ENCODE data around the gene CD70.
"Not testable (repeated sequence)": the region's sequence is repeated elsewhere in the genome, so short reads cannot be mapped to it uniquely, and the experiment has no call there.

Gene CD70

DNA sequence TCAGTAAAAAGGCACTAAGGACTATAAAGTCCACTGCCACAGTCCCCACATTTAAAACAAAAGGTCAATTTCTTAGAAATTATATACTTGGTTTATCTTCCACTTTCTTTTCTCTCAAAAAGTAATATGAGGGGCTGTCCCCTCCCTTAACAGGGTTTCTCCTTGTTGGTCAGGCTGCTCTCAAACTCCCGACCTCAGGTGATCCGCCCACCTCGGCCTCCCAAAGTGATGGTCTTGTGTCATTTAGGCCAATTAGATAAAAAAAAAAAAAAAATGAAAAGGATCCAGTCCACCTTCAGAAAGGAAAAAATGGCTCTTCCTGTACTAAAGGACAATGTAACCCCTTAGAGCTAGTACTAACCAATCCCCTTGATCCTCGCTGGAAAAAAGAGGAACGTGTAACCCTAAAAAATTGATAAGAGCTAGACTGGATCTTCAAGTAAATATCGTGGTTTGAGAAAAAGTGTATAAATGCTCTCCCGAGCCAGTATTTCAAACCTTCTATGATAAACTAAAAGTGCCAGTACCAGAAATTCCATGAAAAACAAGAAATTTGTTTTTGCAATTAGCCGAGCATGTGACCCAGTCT lies 9.0 kb upstream of the CD70 start:
- TF ChIP-seq ZFP3 (CRISPR knock-in tag; IDR thresholded peaks at IDR 0.05): no peak
- TF ChIP-seq CSDC2 (CRISPR knock-in tag; IDR thresholded peaks at IDR 0.05): no peak
- no peak for TF ChIP-seq ZNF565 (CRISPR knock-in tag; conservative IDR thresholded peaks at IDR 0.05; ENCODE audit: low read depth)
- TF ChIP-seq BACH2 (CRISPR knock-in tag; IDR thresholded peaks at IDR 0.05; ENCODE audit: borderline replicate concordance): no peak
- no peak for TF ChIP-seq ESRRG (CRISPR knock-in tag; IDR thresholded peaks at IDR 0.05)
- TF ChIP-seq TSHZ2 (CRISPR knock-in tag; IDR thresholded peaks at IDR 0.05): no peak
- no peak for TF ChIP-seq ISL1 (CRISPR knock-in tag; IDR thresholded peaks at IDR 0.05)
- no peak for ATAC-seq

DNA sequence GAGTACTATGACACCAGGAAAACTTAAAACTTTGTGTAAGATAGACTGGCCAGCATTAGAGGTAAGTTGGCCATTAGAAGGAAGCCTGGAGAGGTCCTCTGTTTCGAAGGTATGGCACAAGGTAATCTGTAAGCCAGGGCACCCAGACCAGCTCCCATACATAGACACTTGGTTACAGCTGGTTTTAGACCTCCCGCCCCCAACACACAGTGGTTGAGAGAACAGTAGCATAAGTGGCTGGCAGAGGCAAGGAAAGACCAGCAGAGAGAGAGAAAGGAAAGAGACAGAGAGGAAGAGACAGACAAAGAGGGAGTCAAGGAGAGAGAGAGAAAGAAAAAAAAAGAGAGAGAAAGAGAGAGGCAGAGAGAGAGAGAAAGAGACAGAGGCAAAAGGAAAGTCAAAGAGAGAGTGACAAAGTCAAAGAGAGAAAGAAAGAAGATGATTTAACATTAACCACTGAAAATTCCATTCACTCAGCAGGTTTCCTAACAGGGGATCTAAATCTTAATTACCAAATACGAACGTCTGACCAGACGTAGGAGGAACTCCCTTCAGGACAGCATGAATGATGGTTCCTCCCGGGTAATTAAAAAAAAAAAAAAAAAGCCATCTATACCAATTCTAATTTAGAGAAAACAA lies 7.4 kb upstream of the CD70 start:
- not testable (repeated sequence) for ATAC-seq

DNA sequence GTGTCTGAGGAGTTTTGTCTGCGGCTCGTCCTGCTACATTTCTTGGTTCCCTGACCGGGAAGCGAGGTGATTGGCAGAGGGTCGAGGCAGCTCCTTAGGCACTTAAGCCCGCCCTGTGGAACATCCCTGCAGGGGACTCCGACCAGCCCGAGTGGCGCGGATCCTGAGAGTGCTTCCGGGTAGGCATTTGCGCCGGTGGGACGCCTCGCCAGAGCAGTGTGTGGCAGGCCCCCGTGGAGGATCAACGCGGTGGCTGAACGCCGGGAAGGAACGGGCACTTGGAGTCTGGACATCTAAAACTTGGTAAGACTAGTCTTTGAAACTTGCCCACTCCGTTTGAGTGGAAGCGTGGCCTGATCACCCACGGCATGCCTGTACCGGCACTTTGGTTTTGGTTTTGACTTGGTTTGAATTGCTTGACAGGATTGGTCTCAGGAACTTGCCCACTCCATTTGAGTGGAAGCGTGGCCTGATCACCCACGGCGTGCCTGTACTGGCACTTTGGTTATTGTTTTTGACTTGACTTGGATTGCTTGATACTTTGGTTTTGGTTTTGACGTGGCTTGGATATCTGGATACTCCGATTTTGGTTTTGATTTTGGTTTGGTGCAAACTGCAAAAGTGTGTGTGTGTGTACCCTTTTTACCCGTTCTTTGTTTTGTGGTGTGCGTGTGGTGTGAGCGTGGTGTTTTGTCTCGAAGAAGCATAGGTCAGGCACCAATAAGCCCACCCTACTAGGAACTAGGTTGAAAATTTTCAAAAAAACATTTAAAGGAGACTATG lies 6.7 kb upstream of the CD70 start:
- not testable (repeated sequence) for ATAC-seq

DNA sequence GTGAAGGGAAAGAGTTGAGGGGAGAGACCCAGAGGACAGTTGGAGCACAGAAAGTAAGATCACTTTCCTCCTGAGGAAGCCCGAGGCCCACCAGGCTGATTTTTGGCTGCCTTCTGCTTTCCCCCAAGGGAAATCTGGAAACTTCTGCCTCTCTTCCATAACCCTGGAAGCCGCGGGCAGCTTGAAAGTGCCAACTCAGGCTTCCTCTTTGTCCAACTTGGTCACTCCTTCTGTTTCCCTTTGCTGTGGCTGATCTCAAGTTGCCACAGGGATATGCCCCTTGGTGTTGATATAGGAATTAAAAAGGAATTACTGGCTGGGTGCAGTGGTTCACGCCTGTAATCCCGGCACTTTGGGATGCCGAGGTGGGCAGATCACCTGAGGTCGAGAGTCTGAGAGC lies 5.7 kb upstream of the CD70 start:
- TF ChIP-seq TSHZ2 (CRISPR knock-in tag; IDR thresholded peaks at IDR 0.05): no peak
- TF ChIP-seq GLIS3 (CRISPR knock-in tag; IDR thresholded peaks at IDR 0.05): no peak
- TF ChIP-seq CSDC2 (CRISPR knock-in tag; IDR thresholded peaks at IDR 0.05): no peak
- TF ChIP-seq OSR1 (CRISPR knock-in tag; IDR thresholded peaks at IDR 0.05): no peak
- TF ChIP-seq, protein P1, sequence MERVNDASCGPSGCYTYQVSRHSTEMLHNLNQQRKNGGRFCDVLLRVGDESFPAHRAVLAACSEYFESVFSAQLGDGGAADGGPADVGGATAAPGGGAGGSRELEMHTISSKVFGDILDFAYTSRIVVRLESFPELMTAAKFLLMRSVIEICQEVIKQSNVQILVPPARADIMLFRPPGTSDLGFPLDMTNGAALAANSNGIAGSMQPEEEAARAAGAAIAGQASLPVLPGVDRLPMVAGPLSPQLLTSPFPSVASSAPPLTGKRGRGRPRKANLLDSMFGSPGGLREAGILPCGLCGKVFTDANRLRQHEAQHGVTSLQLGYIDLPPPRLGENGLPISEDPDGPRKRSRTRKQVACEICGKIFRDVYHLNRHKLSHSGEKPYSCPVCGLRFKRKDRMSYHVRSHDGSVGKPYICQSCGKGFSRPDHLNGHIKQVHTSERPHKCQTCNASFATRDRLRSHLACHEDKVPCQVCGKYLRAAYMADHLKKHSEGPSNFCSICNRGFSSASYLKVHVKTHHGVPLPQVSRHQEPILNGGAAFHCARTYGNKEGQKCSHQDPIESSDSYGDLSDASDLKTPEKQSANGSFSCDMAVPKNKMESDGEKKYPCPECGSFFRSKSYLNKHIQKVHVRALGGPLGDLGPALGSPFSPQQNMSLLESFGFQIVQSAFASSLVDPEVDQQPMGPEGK (CRISPR knock-in tag; IDR thresholded peaks at IDR 0.05; ENCODE audit: borderline replicate concordance): no peak
- no peak for TF ChIP-seq ARNTL (CRISPR knock-in tag; IDR thresholded peaks at IDR 0.05; ENCODE audit: borderline replicate concordance, low read depth)
- TF ChIP-seq, protein P2, sequence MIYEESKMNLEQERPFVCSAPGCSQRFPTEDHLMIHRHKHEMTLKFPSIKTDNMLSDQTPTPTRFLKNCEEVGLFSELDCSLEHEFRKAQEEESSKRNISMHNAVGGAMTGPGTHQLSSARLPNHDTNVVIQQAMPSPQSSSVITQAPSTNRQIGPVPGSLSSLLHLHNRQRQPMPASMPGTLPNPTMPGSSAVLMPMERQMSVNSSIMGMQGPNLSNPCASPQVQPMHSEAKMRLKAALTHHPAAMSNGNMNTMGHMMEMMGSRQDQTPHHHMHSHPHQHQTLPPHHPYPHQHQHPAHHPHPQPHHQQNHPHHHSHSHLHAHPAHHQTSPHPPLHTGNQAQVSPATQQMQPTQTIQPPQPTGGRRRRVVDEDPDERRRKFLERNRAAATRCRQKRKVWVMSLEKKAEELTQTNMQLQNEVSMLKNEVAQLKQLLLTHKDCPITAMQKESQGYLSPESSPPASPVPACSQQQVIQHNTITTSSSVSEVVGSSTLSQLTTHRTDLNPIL (CRISPR knock-in tag; IDR thresholded peaks at IDR 0.05; ENCODE audit: low read depth): no peak
- TF ChIP-seq BACH2 (CRISPR knock-in tag; IDR thresholded peaks at IDR 0.05; ENCODE audit: borderline replicate concordance): no peak

DNA sequence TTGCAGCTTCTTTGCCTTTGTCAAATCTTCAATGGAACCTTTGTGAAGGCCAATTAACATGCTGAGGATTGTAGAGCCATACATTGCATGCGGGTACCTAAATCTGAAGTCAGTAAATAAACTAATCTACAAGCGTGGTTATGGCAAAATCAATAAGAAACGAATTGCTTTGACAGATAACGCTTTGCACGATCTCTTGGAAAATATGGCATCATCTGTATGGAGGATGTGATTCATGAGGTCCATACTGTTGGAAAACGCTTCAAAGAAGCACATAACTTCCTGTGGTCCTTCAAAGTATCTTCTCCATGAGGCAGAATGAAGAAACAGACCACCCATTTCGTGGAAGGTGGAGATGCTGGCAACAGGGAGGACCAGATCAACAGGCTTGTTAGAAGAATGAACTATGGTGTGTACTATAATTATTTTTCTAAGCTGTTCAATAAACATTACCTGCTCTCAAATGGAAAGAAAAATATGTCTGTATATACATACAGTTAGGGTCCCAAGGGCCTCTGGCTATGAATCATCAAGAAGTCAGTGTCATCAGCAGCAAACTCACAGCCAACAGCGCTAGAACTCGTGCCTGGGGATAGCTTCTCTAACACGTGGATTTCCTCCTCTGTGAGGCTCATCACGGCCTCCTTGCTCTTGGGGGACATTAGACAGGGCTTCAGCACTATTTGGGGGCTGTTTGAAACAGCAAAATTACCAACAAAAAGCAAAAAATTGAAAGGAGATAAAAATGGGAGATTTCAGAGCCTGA lies 2.9 kb upstream of the CD70 start:
- no peak for ATAC-seq
- TF ChIP-seq TSHZ2 (CRISPR knock-in tag; IDR thresholded peaks at IDR 0.05) (no peak), ARNTL (CRISPR knock-in tag; IDR thresholded peaks at IDR 0.05; ENCODE audit: borderline replicate concordance, low read depth) (no peak), ZFP30 (CRISPR knock-in tag; IDR thresholded peaks at IDR 0.05) (no peak)
- TF ChIP-seq, protein P3, sequence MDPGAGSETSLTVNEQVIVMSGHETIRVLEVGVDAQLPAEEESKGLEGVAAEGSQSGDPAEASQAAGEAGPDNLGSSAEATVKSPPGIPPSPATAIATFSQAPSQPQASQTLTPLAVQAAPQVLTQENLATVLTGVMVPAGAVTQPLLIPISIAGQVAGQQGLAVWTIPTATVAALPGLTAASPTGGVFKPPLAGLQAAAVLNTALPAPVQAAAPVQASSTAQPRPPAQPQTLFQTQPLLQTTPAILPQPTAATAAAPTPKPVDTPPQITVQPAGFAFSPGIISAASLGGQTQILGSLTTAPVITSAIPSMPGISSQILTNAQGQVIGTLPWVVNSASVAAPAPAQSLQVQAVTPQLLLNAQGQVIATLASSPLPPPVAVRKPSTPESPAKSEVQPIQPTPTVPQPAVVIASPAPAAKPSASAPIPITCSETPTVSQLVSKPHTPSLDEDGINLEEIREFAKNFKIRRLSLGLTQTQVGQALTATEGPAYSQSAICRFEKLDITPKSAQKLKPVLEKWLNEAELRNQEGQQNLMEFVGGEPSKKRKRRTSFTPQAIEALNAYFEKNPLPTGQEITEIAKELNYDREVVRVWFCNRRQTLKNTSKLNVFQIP (CRISPR knock-in tag; IDR thresholded peaks at IDR 0.05; ENCODE audit: borderline replicate concordance, low read depth): no peak

More for the DNA sequence above, 5.7 kb upstream of the CD70 start:
- ATAC-seq: no peak

All from SK-N-SH treated with all-trans-retinoic acid at 6 μM for 48 hours (cell line).